Measurements from ENCODE around the gene OSGEP.

OSGEP gene

GRCh38 chr14:20454516-20455354 lies at the start of gene OSGEP, which contains the start of gene APEX1:
TSS of gene OSGEP (minus strand) at chr14:20454812. CDS start at chr14:20454683, 129 bp downstream.
TSS of gene APEX1 (plus strand) at chr14:20455226. CDS start at chr14:20455646, 420 bp downstream.
- TF ChIP-seq CTCF (IDR thresholded peaks at IDR 0.05), result no peak

GRCh38 chr14:20503898-20504297 lies 49.3 kb upstream of the OSGEP start:
- no peak for TF ChIP-seq CTCF (IDR thresholded peaks at IDR 0.05)

- TF ChIP-seq CTCF (IDR thresholded peaks at IDR 0.05), result no peak
Measured at GRCh38 chr14:20501346-20501745, 46.7 kb upstream of the OSGEP start.

- no peak for TF ChIP-seq CTCF (IDR thresholded peaks at IDR 0.05)
Measured at GRCh38 chr14:20499881-20500280, 45.3 kb upstream of the OSGEP start.

GRCh38 chr14:20499108-20499507 lies 44.5 kb upstream of the OSGEP start:
- TF ChIP-seq CTCF (IDR thresholded peaks at IDR 0.05), result no peak

- no peak for TF ChIP-seq CTCF (IDR thresholded peaks at IDR 0.05)
Measured at GRCh38 chr14:20498622-20499021, 44.0 kb upstream of the OSGEP start.

- TF ChIP-seq CTCF (IDR thresholded peaks at IDR 0.05), result no peak
Measured at GRCh38 chr14:20494935-20495766, 40.5 kb upstream of the OSGEP start.
